HepG2 (cell line): ENCODE data around the gene CLCNKA. TPM values are rescaled to one million over a fixed set of nuclear protein-coding genes. Genes with fewer than 3 reads are reported as not detected.

ENCODE experiments used
- ATAC-seq: fragments of 200-7000 bp; cut with Tn5 transposase; 3 replicates; pipeline ENCODE4 v1.9.1; 2020; ENCODE audit warnings: mild to moderate bottlenecking, moderate library complexity
- BruUV-seq: library from RNA; stranded (reverse); fragments of 400-500 nt; replicated peaks from 2 replicates; lab custom pipeline; 2021; lab: Mats Ljungman, UMichigan
- CTCF ChIA-PET: fragments of 300-600 bp; formaldehyde crosslinking; extraction: SDS; loops from one replicate; lab custom pipeline; 2021; ENCODE audit warnings: low total read pairs, inconsistent platforms, low intra/inter-chr PET ratio; lab: Yijun Ruan, JAX
- POLR2A ChIA-PET: fragments of 350-600 bp; sonication (Branson Sonifier 250); formaldehyde crosslinking; loops from one replicate; lab custom pipeline; 2020; ENCODE audit warnings: antibody characterized with exemption, inconsistent platforms; lab: Yijun Ruan, JAX
- DNase-seq: peaks from one replicate; pipeline ENCODE4 v3.0.0-alpha.2; 2015; ENCODE audit warnings: low spot score
- FAIRE-seq: peaks from 3 replicates; lab custom pipeline; 2011; peaks lifted over from hg19 to GRCh38; lab: Jason Lieb, UNC
- H2AFZ ChIP-seq: one replicate; pipeline ENCODE4 v1.6.1; 2011; ENCODE audit warnings: low read length, inconsistent platforms
- H3K27ac ChIP-seq: fragments of 300-600 bp; 3 replicates; pipeline ENCODE4 v1.8.0; 2011; ENCODE audit warnings: mixed run types, mild to moderate bottlenecking, mixed read lengths, low read length, inconsistent platforms; ENCODE audit not compliant: insufficient read depth; ENCODE audit errors: extremely low read length
- H3K27me3 ChIP-seq, 2 experiments: fragments of 200-600 bp in 1 of 2; 2 replicates in 1 of 2; 3 replicates in 1 of 2; pipeline versions ENCODE4 v1.6.0 to v1.8.0; 2011; ENCODE audit warnings: low read length in 2 of 2, mild to moderate bottlenecking in 2 of 2, moderate library complexity in 2 of 2, inconsistent platforms in 1 of 2; ENCODE audit not compliant: insufficient read depth in 2 of 2, control insufficient read depth in 1 of 2
- H3K36me3 ChIP-seq, 2 experiments: fragments of 200-600 bp in 1 of 2; replicated peaks in 1 of 2; 2 replicates in 1 of 2; 3 replicates in 1 of 2; pipeline versions ENCODE4 v1.5.1 to v1.8.0; 2011; ENCODE audit warnings: low read length in 2 of 2, inconsistent platforms in 1 of 2; ENCODE audit not compliant: insufficient read depth in 2 of 2, control insufficient read depth in 1 of 2
- H3K4me1 ChIP-seq: 2 replicates; pipeline ENCODE4 v1.5.1; 2012; ENCODE audit warnings: low read length, inconsistent platforms; ENCODE audit not compliant: insufficient read depth
- H3K4me2 ChIP-seq: 2 replicates; pipeline ENCODE4 v1.6.0; 2011; ENCODE audit warnings: low read depth, low read length, inconsistent platforms
- H3K4me3 ChIP-seq, 3 experiments: fragments of 200-600 bp in 1 of 3; sonication (generic), shearing (Covaris generic) in 1 of 3; replicated peaks in 1 of 3; 2 replicates each; pipeline ENCODE4 v1.5.1; 2011 to 2016; ENCODE audit warnings: low read length in 3 of 3, inconsistent platforms in 2 of 3, low read depth in 2 of 3, mild to moderate bottlenecking in 2 of 3, control low read depth in 1 of 3, mixed read lengths in 1 of 3; ENCODE audit not compliant: insufficient read depth in 1 of 3
- H3K79me2 ChIP-seq: one replicate; pipeline ENCODE4 v1.6.1; 2011; ENCODE audit warnings: low read length, inconsistent platforms; ENCODE audit not compliant: insufficient read depth
- H3K9ac ChIP-seq: 2 replicates; pipeline ENCODE4 v1.6.0; 2011; ENCODE audit warnings: mild to moderate bottlenecking, low read depth, low read length, inconsistent platforms; ENCODE audit not compliant: insufficient read depth
- H3K9me3 ChIP-seq: 2 replicates; pipeline ENCODE4 v1.5.1; 2012; ENCODE audit warnings: mild to moderate bottlenecking, low read length
- H4K20me1 ChIP-seq: 2 replicates; pipeline ENCODE4 v1.6.0; 2011; ENCODE audit warnings: inconsistent platforms, mild to moderate bottlenecking, low read length, moderate library complexity; ENCODE audit not compliant: insufficient read depth
- CENPX ChIP-seq: sonication (generic); formaldehyde crosslinking; IDR thresholded peaks from 2 replicates; pipeline ENCODE4 v1.9.0; 2021; ENCODE audit warnings: mild to moderate bottlenecking, missing genetic modification reagents, moderate library complexity
- GATA4 ChIP-seq: sonication (generic); IDR thresholded peaks from 2 replicates; pipeline ENCODE4 v1.6.1; 2016; ENCODE audit warnings: antibody characterized with exemption, low read depth, borderline replicate concordance
- GTF3A ChIP-seq: sonication (generic); formaldehyde crosslinking; conservative IDR thresholded peaks from 2 replicates; pipeline ENCODE4 v1.4.0; 2020; ENCODE audit warnings: mild to moderate bottlenecking, missing genetic modification reagents
- HCFC1 ChIP-seq: fragments of 150-350 bp; IDR thresholded peaks from 2 replicates; pipeline ENCODE4 v1.6.1; 2014; ENCODE audit warnings: low read depth, low read length
- HNRNPK ChIP-seq: fragments of 200-400 bp; formaldehyde crosslinking; IDR thresholded peaks from 2 replicates; pipeline ENCODE4 v1.6.1; 2018; ENCODE audit warnings: low read length, low read depth, moderate library complexity, mild to moderate bottlenecking; ENCODE audit not compliant: poor library complexity, severe bottlenecking
- HNRNPUL1 ChIP-seq: fragments of 200-400 bp; formaldehyde crosslinking; IDR thresholded peaks from 2 replicates; pipeline ENCODE4 v1.6.1; 2017; ENCODE audit warnings: low read depth, mild to moderate bottlenecking, low read length, moderate library complexity
- NR3C1 ChIP-seq: sonication (generic); formaldehyde crosslinking; IDR thresholded peaks from 2 replicates; pipeline ENCODE4 v1.4.0; 2020; ENCODE audit warnings: missing genetic modification reagents
- PAXIP1 ChIP-seq: sonication (generic); formaldehyde crosslinking; conservative IDR thresholded peaks from 2 replicates; pipeline ENCODE4 v1.4.0; 2020; ENCODE audit warnings: mild to moderate bottlenecking, missing genetic modification reagents, moderate library complexity
- TMF1 ChIP-seq: sonication (generic); formaldehyde crosslinking; IDR thresholded peaks from 2 replicates; pipeline ENCODE4 v1.8.1; 2022; ENCODE audit warnings: low read depth, missing genetic modification reagents
- ZFYVE20 ChIP-seq: sonication (generic); formaldehyde crosslinking; IDR thresholded peaks from 2 replicates; pipeline ENCODE4 v1.8.0; 2023; ENCODE audit warnings: low read depth, mild to moderate bottlenecking, moderate library complexity, missing genetic modification reagents, borderline replicate concordance
- ZNF354B ChIP-seq: sonication (generic); formaldehyde crosslinking; IDR thresholded peaks from 2 replicates; pipeline ENCODE4 v1.8.0; 2022; ENCODE audit warnings: mild to moderate bottlenecking, missing genetic modification reagents
- ZNF460 ChIP-seq: sonication (generic); formaldehyde crosslinking; IDR thresholded peaks from 2 replicates; pipeline ENCODE4 v1.5.1; 2020; ENCODE audit warnings: missing genetic modification reagents, mild to moderate bottlenecking, borderline replicate concordance
- ZNF546 ChIP-seq: sonication (generic); formaldehyde crosslinking; conservative IDR thresholded peaks from 2 replicates; pipeline ENCODE4 v1.8.1; 2023; ENCODE audit warnings: mild to moderate bottlenecking, missing genetic modification reagents
- WGBS: methylation state at CpG from one replicate; pipeline ENCODE4 v1.1.6; 2017; ENCODE audit warnings: low lambda C conversion rate; 5-methylcytosine and 5-hydroxymethylcytosine counted together
- in situ Hi-C: cut with HindIII; loops from 2 replicates; pipeline ENCODE4 v1.10.0; 2017; ENCODE audit warnings: low pct_unique_long_range_greater_than_20kb; ENCODE audit not compliant: extremely low pct_ligation_motif_present
- intact Hi-C: fragments of 100-400 bp; cut with micrococcal nuclease; formaldehyde crosslinking; loops from one replicate; pipeline ENCODE4 v1.10.0; 2022; ENCODE audit not compliant: unreplicated experiment
- polyA plus RNA-seq, 8 experiments: library from polyadenylated mRNA; depleted of rRNA in 3 of 8; stranded (reverse) in 7 of 8; unstranded in 1 of 8; fragments of >200 nt; fragmentation: Illumina TruSeq in 4 of 8; extraction: Trizol in 4 of 8; gene quantifications; 2 replicates each; pipeline versions ENCODE4 v1.2.1 to v1.2.3, GENCODE V29; 2011 to 2016; ENCODE audit warnings: low read depth in 4 of 8, missing spikeins in 1 of 8, mixed read lengths in 1 of 8; ENCODE audit not compliant: insufficient read depth in 1 of 8
- total RNA-seq, 5 experiments: library from RNA; depleted of rRNA; stranded (reverse); fragments of >200 nt; fragmentation: Illumina TruSeq; extraction: Trizol; gene quantifications; 2 replicates each; pipeline ENCODE4 v1.2.3, GENCODE V29; 2016; ENCODE audit warnings: low read depth in 1 of 5

CLCNKA gene
- total and polyA plus RNA-seq, 2 of the 13 experiments (the other 11 are each of a cell fraction or from before 2014, with no cell fraction given) = 0.03 TPM; not detected in 1

GRCh38 chr1:16063921-16064320, 42.1 kb downstream of the CLCNKA start:
- no peak for FAIRE-seq
- H3K4me3 ChIP-seq = no peak overlapping the region
- ChIA-PET CTCF (no interaction called here), POLR2A (no interaction called here)
- H3K79me2 ChIP-seq = no peaks in the 10 kb centered on the region
- H3K36me3 ChIP-seq = no peaks in the 10 kb centered on the region
- peaks cover 7 to 49% of the 10 kb centered on the region in 2 experiments for H3K27me3 ChIP-seq
- WGBS = 27% methylated on average over 9 of the region's 9 CpGs
- H3K9me3 ChIP-seq = no peaks in the 10 kb centered on the region
- no TSS peak for BruUV-seq
- no peak for DNase-seq
- H3K4me1 ChIP-seq = peaks cover 40% of the 10 kb centered on the region
- H3K4me2 ChIP-seq = no peak overlapping the region
- no peak overlapping the region for H3K27ac ChIP-seq
- in situ Hi-C loops = no loop called here
- intact Hi-C loops = no loop called here
- H3K9ac ChIP-seq = no peak overlapping the region
- no peaks in the 10 kb centered on the region for H4K20me1 ChIP-seq
- no peak overlapping the region for H2AFZ ChIP-seq
- TF ChIP-seq HNRNPK (no peak), ZNF546 (CRISPR knock-in tag) (no peak), NR3C1 (CRISPR knock-in tag) (no peak), GTF3A (CRISPR knock-in tag) (no peak), ZNF460 (CRISPR knock-in tag) (no peak), CENPX (no peak), ZNF354B (CRISPR knock-in tag) (no peak), GATA4 (no peak), TMF1 (no peak), ZFYVE20 (no peak), HCFC1 (no peak), HNRNPUL1 (no peak), PAXIP1 (CRISPR knock-in tag) (no peak)
- ATAC-seq = no peak
